NCI-H2029 (cell line): ENCODE data around the gene ZNF594.
"Not testable (repeated sequence)": the region's sequence is repeated elsewhere in the genome, so short reads cannot be mapped to it uniquely, and the experiment has no call there.

Experiments
- DNase-seq: peaks from one replicate; lab custom pipeline; 2025; lab: John Stamatoyannopoulos, UW

Gene ZNF594

DNA sequence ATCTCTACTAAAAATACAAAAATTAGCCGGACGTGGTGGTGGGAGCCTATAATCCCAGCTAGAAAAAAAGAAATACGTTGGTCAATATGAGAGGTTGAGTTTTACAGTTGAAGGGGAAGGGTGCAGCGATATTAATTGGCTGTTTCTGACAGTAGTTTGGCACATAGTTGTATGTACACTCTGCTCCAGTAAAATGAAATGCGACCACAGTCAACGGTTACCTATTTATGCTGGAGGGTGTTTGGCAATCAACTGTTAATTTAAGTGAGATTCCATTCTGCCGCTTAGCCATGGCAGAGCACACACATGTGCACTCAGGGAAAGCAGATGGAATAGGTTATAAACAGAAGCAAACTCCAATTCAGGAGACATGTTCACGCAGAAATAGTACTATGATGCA, 9.3 kb upstream of the ZNF594 start:
- DNase-seq: no peak

- no peak for DNase-seq
These were observed 8.7 kb upstream of the ZNF594 start for GRCh38 chr17:5200360-5200759.

DNA sequence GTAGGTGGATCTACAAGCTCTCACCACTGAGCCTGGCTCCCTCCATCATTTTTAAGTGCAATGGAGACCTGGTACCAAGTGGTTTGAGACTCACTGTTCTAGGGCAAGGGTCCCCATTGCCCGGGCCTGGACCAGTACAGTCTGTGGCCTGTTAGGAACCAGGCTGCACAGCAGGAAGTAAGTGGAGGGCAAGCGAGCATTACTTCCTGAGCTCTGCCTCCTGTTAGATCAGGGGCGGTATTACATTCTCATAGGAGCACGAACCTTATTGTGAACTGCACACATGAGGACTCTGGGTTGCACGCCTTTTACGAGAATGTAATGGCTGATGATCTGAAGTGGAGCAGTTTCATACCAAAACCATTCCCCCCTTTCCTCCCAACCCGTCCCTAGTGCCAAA, 6.8 kb upstream of the ZNF594 start:
- DNase-seq: no peak

DNA sequence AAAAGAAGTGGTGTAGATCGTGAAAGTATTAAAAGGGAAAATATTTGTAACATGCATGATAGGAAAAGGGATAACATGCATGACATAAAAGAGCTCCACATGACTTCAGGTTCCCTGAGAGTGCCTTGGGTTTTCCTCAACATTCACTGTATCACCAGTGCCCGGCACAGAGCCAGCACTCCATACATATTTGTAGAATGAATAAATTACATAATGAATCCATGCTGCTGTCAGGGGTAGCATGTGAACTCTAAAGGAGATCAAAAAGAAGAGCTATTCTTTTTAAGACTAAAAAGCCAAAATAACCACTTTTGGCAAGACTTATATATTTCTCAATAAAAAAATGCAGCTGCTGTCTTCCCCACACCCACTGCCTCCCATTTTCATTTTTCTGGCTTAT, 2.7 kb upstream of the ZNF594 start:
- no peak for DNase-seq

- no peak for DNase-seq
These were observed 7.4 kb downstream of the ZNF594 start for GRCh38 chr17:5184288-5184687.

DNA sequence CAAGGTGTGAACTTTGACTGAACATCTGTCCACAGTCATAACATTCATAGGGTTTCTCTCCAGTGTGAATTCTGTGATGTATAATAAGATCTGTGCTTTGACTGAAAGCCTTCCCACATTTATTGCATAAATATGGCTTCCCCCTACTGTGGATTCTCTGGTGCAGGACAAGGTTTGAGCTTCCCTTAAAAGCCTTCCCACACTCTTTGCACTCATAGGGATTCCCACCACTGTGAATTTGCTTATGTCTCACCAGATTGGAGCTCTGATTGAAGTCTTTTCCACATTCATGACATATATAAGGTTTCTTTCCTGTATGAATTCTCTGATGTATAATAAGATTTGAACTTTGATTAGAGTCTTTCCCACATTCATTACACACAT, 8.3 kb downstream of the ZNF594 start:
- no peak for DNase-seq

DNA sequence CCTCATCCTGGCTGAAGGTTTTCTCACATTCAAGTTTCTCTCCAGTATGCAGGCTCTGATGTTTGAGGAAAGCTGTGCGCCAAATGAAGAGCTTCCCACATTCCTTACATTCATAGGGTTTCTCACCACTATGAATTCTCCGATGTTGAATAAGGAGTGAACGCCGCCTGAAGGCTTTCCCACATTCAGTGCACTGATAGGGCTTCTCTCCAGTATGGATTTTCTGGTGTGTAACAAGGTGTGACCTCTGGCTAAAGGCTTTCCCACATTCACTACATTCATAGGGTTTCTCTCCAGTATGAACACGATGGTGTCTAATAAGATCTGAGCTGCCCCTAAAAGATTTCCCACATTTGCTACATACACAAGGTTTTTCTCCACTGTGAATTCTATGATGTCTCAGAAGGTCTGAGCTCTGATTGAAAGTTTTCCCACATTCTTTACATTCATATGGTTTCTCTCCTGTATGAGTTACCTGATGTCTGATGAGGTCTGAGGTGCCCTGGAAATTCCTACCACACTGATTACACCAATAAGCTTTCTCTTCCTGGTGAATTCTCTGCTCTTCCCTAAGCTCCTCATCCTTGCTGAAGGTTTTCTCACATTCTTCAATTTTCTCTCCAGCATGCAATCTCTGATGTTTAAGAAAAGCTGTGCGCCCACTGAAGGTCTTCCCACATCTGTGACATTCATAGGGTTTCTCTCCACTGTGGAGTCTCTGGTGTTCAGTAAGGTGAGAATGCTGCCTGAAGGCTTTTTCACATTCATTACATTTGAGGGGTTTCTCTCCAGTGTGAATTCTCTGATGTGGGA, 8.9 kb downstream of the ZNF594 start:
- DNase-seq: no peak

DNA sequence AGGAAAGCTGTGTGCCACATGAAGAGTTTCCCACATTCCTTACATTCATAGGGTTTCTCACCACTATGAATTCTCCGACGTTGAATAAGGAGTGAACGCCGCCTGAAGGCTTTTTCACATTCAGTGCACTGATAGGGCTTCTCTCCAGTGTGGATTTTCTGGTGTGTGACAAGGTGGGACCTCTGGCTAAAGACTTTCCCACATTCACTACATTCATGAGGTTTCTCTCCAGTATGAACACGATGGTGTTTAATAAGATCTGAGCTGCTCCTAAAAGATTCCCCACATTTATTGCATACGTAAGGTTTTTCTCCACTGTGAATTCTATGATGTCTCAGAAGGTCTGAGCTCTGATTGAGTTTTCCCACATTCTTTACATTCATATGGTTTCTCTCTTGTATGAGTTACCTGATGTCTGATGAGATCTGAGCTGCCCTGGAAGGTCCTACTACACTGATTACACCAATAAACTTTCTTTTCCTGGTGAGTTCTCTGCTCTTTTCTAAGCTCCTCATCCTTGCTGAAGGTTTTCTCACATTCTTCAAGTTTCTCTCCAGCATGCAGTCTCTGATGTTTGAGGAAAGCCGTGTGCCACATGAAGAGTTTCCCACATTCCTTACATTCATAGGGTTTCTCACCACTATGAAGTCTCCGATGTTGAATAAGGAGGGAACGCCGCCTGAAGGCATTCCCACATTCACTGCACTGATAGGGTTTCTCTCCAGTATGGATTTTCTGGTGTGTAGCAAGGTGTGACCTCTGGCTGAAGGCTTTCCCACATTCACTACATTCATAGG, 10.0 kb downstream of the ZNF594 start:
- DNase-seq: no peak

- DNase-seq: no peak
These were observed 12.7 kb downstream of the ZNF594 start for GRCh38 chr17:5179003-5179402.

DNA sequence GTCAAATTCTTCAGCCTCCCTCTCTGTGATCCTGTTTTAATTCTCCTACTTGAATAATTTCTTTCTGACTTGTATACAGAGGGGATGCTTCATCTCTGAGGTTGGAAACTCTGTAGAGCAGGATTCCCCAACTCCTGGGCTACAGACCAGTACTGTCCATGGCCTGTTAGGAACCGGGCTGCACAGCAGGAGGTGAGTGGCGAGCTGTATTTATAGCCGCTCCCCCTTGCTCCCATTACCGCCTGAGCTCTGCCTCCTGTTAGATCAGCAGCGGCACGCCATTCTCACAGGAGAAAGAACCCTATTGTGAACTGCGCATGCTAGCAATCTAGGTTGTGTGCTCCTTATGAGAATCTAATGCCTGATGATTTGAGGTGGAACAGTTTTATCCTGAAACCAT, 16.6 kb downstream of the ZNF594 start:
- not testable (repeated sequence) for DNase-seq

GRCh38 chr17:5165791-5166564, 25.7 kb downstream of the ZNF594 start:
- not testable (repeated sequence) for DNase-seq

DNA sequence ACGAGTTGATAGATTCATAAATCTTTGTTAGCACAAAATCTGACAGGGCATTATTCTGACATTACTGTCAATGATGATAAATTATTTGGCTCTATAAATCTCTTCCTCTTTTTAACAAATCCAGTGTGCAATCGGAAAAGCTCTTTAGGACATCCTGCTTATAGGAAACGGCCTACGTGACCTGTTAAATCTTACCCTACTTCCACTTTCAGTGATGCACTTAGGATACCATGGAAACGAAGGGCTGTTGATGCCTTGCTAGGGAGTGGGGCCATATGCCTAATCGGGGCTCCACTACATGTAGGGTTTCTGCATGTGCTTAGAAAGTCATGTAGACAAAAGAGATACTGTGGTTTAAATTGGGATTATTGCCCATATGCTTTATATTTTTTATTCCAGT, 27.2 kb downstream of the ZNF594 start:
- DNase-seq: no peak

GRCh38 chr17:5161793-5162192, 29.9 kb downstream of the ZNF594 start:
- not testable (repeated sequence) for DNase-seq

- DNase-seq: not testable (repeated sequence)
These were observed 31.0 kb downstream of the ZNF594 start for GRCh38 chr17:5160702-5161101.

- not testable (repeated sequence) for DNase-seq
These were observed 45.5 kb downstream of the ZNF594 start for GRCh38 chr17:5146122-5146521.

- DNase-seq: not testable (repeated sequence)
These were observed 48.8 kb downstream of the ZNF594 start for GRCh38 chr17:5142877-5143276.

DNA sequence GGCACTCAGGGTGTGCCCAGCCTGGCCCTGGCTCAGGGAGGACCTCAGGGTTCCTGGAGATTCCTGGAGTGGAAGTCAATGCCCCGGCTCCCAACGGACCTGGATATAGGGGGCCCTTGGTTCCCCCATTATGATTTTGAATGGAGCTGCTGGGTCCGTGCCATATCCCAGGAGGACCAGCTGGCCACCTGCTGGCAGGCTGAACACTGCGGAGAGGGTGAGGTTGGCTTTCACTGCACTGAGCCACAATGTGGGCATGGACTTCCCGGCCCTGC, 52.3 kb downstream of the ZNF594 start:
- no peak for DNase-seq

- no peak for DNase-seq
These were observed 52.8 kb downstream of the ZNF594 start for GRCh38 chr17:5138616-5139457.

DNA sequence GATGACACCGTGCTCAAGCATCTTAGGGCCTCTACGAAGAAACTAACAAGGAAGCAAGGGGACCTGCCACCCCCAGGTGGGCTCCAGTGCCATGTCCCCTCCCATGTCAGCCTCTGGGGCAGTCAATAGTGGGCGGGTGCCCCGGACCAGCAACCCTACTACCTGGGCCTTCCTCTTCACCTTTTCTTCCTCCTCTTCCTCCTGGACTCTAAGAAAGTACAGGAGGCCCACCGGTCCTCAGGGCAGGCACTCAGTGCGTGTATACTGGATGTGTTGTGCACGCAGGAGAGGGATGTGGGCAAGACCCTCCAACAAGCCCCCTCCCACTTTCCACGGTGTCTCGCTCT, 53.5 kb downstream of the ZNF594 start:
- DNase-seq: not testable (repeated sequence)

DNA sequence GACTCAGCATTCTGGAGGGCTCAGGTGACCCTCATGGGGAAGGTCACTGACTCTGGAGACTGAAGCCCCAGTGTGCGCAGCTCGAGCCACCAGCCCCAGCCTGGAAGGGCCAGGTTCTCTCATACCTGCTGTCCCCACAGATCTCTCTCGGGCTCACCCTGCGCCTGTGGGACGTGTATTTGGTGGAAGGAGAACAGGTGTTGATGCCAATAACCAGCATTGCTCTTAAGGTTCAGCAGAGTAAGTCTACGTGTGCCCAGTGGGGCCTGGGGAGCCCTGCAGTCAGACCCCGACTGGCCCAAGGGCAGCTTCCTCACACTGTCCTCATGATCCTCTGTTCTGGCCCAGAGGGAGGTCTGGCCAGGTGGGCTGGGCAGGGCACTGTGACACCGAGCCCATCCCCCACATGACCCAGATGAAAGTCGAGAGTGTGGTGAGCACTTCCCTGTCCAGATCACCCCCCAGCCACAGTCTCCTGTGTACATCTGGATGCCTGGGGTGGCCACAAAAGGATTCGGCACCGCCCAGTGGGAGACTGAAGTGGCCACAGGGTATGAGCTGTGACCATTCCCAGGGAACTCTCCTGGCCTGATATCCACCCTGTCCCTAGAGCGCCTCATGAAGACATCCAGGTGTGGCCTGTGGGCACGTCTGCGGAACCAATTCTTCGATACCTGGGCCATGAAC, 54.0 kb downstream of the ZNF594 start:
- not testable (repeated sequence) for DNase-seq
